HEK293 (cell line): Measurements from ENCODE around the gene ZNF506.

ENCODE experiments used
- GFI1B ChIP-seq: fragments of 450-650 bp; formaldehyde crosslinking; IDR thresholded peaks from 2 replicates; pipeline ENCODE4 v1.5.1; 2016; ENCODE audit warnings: missing biosample characterization, missing genetic modification characterization
- GLI4 ChIP-seq: fragments of 450-650 bp; formaldehyde crosslinking; IDR thresholded peaks from 2 replicates; pipeline ENCODE4 v1.5.1; 2016; ENCODE audit warnings: missing biosample characterization, missing genetic modification characterization
- HOXD13 ChIP-seq: sonication (generic); formaldehyde crosslinking; IDR thresholded peaks from 2 replicates; pipeline ENCODE4 v1.8.0; 2022; ENCODE audit warnings: missing genetic modification reagents, borderline replicate concordance
- PRDM4 ChIP-seq: fragments of 450-650 bp; formaldehyde crosslinking; IDR thresholded peaks from 2 replicates; pipeline ENCODE4 v1.5.1; 2017; ENCODE audit warnings: missing biosample characterization, missing genetic modification characterization
- SETDB1 ChIP-seq: IDR thresholded peaks from one replicate; pipeline ENCODE4 v1.6.1; 2017; ENCODE audit warnings: mild to moderate bottlenecking, low read length, moderate library complexity, mixed read lengths; ENCODE audit not compliant: insufficient read length
- ZBTB6 ChIP-seq: fragments of 450-650 bp; formaldehyde crosslinking; IDR thresholded peaks from 2 replicates; pipeline ENCODE4 v1.5.1; 2017; ENCODE audit warnings: missing biosample characterization, missing genetic modification characterization
- ZBTB8A ChIP-seq: fragments of 450-650 bp; formaldehyde crosslinking; IDR thresholded peaks from 2 replicates; pipeline ENCODE4 v1.5.1; 2016; ENCODE audit warnings: missing biosample characterization, missing genetic modification characterization
- ZFP3 ChIP-seq: fragments of 450-650 bp; formaldehyde crosslinking; IDR thresholded peaks from 2 replicates; pipeline ENCODE4 v1.5.1; 2016; ENCODE audit warnings: low read depth, missing biosample characterization, missing genetic modification characterization
- ZNF112 ChIP-seq: fragments of 450-650 bp; formaldehyde crosslinking; IDR thresholded peaks from 2 replicates; pipeline ENCODE4 v1.5.0; 2017; ENCODE audit warnings: missing biosample characterization, missing genetic modification characterization
- ZNF157 ChIP-seq: fragments of 450-650 bp; formaldehyde crosslinking; IDR thresholded peaks from 2 replicates; pipeline ENCODE4 v1.5.1; 2016; ENCODE audit warnings: missing biosample characterization, missing genetic modification characterization
- ZNF202 ChIP-seq: fragments of 450-650 bp; formaldehyde crosslinking; IDR thresholded peaks from 2 replicates; pipeline ENCODE4 v1.5.1; 2016; ENCODE audit warnings: missing biosample characterization, missing genetic modification characterization, borderline replicate concordance
- ZNF214 ChIP-seq: fragments of 450-650 bp; formaldehyde crosslinking; IDR thresholded peaks from 2 replicates; pipeline ENCODE4 v1.5.1; 2017; ENCODE audit warnings: missing biosample characterization, mild to moderate bottlenecking, missing genetic modification characterization, borderline replicate concordance
- ZNF248 ChIP-seq: fragments of 450-650 bp; formaldehyde crosslinking; IDR thresholded peaks from 2 replicates; pipeline ENCODE4 v1.5.1; 2017; ENCODE audit warnings: missing biosample characterization, missing genetic modification characterization
- ZNF274 ChIP-seq, 2 experiments: fragments of 200-500 bp in 1 of 2; fragments of 450-650 bp in 1 of 2; sonication (Bioruptor generic) in 1 of 2; formaldehyde crosslinking in 1 of 2; IDR thresholded peaks; 2 replicates each; pipeline versions ENCODE4 v1.5.1 to v1.6.1; 2014 to 2016; ENCODE audit warnings: borderline replicate concordance in 1 of 2, inconsistent platforms in 1 of 2, low read length in 1 of 2, missing biosample characterization in 1 of 2, missing genetic modification characterization in 1 of 2
- ZNF335 ChIP-seq: fragments of 450-650 bp; formaldehyde crosslinking; conservative IDR thresholded peaks from 2 replicates; pipeline ENCODE4 v1.5.1; 2016; ENCODE audit warnings: missing biosample characterization, missing genetic modification characterization
- ZNF391 ChIP-seq: fragments of 450-650 bp; formaldehyde crosslinking; IDR thresholded peaks from 2 replicates; pipeline ENCODE4 v1.5.1; 2016; ENCODE audit warnings: low read depth, missing biosample characterization, missing genetic modification characterization, borderline replicate concordance
- ZNF416 ChIP-seq: fragments of 450-650 bp; formaldehyde crosslinking; IDR thresholded peaks from 2 replicates; pipeline ENCODE4 v1.5.1; 2016; ENCODE audit warnings: missing biosample characterization, missing genetic modification characterization
- ZNF529 ChIP-seq: fragments of 450-650 bp; formaldehyde crosslinking; IDR thresholded peaks from 2 replicates; pipeline ENCODE4 v1.5.1; 2017; ENCODE audit warnings: missing genetic modification characterization, missing biosample characterization; ENCODE audit not compliant: insufficient replicate concordance
- ZNF544 ChIP-seq: fragments of 450-650 bp; formaldehyde crosslinking; IDR thresholded peaks from 2 replicates; pipeline ENCODE4 v1.5.0; 2017; ENCODE audit warnings: missing biosample characterization, missing genetic modification characterization
- ZNF560 ChIP-seq: fragments of 450-650 bp; formaldehyde crosslinking; IDR thresholded peaks from 2 replicates; pipeline ENCODE4 v1.5.1; 2017; ENCODE audit warnings: missing biosample characterization, missing genetic modification characterization, borderline replicate concordance
- ZNF610 ChIP-seq: fragments of 450-650 bp; formaldehyde crosslinking; IDR thresholded peaks from 2 replicates; pipeline ENCODE4 v1.5.1; 2016; ENCODE audit warnings: missing biosample characterization, missing genetic modification characterization, borderline replicate concordance
- ZNF621 ChIP-seq: fragments of 450-650 bp; formaldehyde crosslinking; IDR thresholded peaks from 2 replicates; pipeline ENCODE4 v1.5.1; 2017; ENCODE audit warnings: missing biosample characterization, missing genetic modification characterization
- ZNF629 ChIP-seq: fragments of 450-650 bp; formaldehyde crosslinking; IDR thresholded peaks from 2 replicates; pipeline ENCODE4 v1.5.1; 2017; ENCODE audit warnings: missing biosample characterization, missing genetic modification characterization
- ZNF645 ChIP-seq: fragments of 450-650 bp; formaldehyde crosslinking; IDR thresholded peaks from 2 replicates; pipeline ENCODE4; 2016; ENCODE audit warnings: missing biosample characterization, missing genetic modification characterization
- ZNF707 ChIP-seq: fragments of 450-650 bp; formaldehyde crosslinking; IDR thresholded peaks from 2 replicates; pipeline ENCODE4 v1.5.1; 2016; ENCODE audit warnings: missing biosample characterization, missing genetic modification characterization
- ZNF768 ChIP-seq: fragments of 450-650 bp; formaldehyde crosslinking; IDR thresholded peaks from 2 replicates; pipeline ENCODE4 v1.5.1; 2018; ENCODE audit warnings: missing biosample characterization, mild to moderate bottlenecking, missing genetic modification characterization
- ZNF792 ChIP-seq: fragments of 450-650 bp; formaldehyde crosslinking; IDR thresholded peaks from 2 replicates; pipeline ENCODE4 v1.5.1; 2016; ENCODE audit warnings: missing biosample characterization, missing genetic modification characterization
- ZSCAN18 ChIP-seq: fragments of 450-650 bp; formaldehyde crosslinking; IDR thresholded peaks from 2 replicates; pipeline ENCODE4 v1.5.1; 2016; ENCODE audit warnings: missing biosample characterization, missing genetic modification characterization
- ZSCAN5A ChIP-seq: fragments of 450-650 bp; formaldehyde crosslinking; IDR thresholded peaks from 2 replicates; pipeline ENCODE4 v1.5.1; 2016; ENCODE audit warnings: missing biosample characterization, missing genetic modification characterization

ZNF506 gene

GRCh38 chr19:19776206-19777008 lies 45.1 kb downstream of the ZNF506 start (continued):
- TF ChIP-seq PRDM4 (no peak), ZBTB8A (no peak; the same call in 1 of the 2 replicates), ZNF202 (tag by site-specific recombination) (no peak), ZNF621 (tag by site-specific recombination) (no peak), ZNF792 (tag by site-specific recombination) (no peak), GLI4 (tag by site-specific recombination) (no peak), ZNF529 (tag by site-specific recombination) (no peak), GFI1B (tag by site-specific recombination) (no peak), HOXD13 (CRISPR knock-in tag) (no peak), ZNF274 (IDR thresholded peaks at IDR 0.05; ENCODE audit: low read length) (no peak), ZNF274 (tag by site-specific recombination; IDR thresholded peaks at IDR 0.05; ENCODE audit: borderline replicate concordance) (no peak), ZNF214 (tag by site-specific recombination) (no peak), ZNF248 (tag by site-specific recombination) (no peak), ZNF629 (tag by site-specific recombination) (peak; percentile 55), ZNF544 (tag by site-specific recombination) (no peak), ZNF112 (tag by site-specific recombination) (no peak), ZNF335 (tag by site-specific recombination) (peak; percentile 89), ZFP3 (no peak), ZSCAN18 (no peak), ZNF768 (tag by site-specific recombination) (no peak), ZBTB6 (no peak), ZNF391 (no peak), ZNF560 (tag by site-specific recombination) (no peak), ZNF416 (tag by site-specific recombination) (no peak), ZNF645 (tag by site-specific recombination) (no peak), SETDB1 (no peak), ZNF707 (tag by site-specific recombination) (no peak), ZNF610 (tag by site-specific recombination) (no peak), ZNF157 (no peak), ZSCAN5A (tag by site-specific recombination) (no peak)
